K562 (cell line): ENCODE data around the gene NEXN.

ENCODE experiments used
- DDX20 ChIP-seq: fragments of 450-650 bp; IDR thresholded peaks from 2 replicates; pipeline ENCODE4 v1.6.1; 2016; ENCODE audit warnings: missing genetic modification characterization, low read depth, mild to moderate bottlenecking, missing compliant biosample characterization, moderate library complexity
- HDGF ChIP-seq: fragments of 450-650 bp; IDR thresholded peaks from 2 replicates; pipeline ENCODE4 v1.6.1; 2016
- NFE2L1 ChIP-seq: fragments of 450-650 bp; IDR thresholded peaks from 2 replicates; pipeline ENCODE4 v1.6.1; 2016; ENCODE audit warnings: missing genetic modification characterization, low read depth, mild to moderate bottlenecking, missing compliant biosample characterization, moderate library complexity, borderline replicate concordance
- PCBP1 ChIP-seq: fragments of 200-400 bp; formaldehyde crosslinking; IDR thresholded peaks from 2 replicates; pipeline ENCODE4 v1.6.1; 2018; ENCODE audit warnings: mild to moderate bottlenecking, low read depth, low read length; ENCODE audit not compliant: poor library complexity, severe bottlenecking
- RAD21 ChIP-seq, 2 experiments: fragments of 250-450 bp in 1 of 2; fragments of 450-650 bp in 1 of 2; sonication (Bioruptor Pico) in 1 of 2; formaldehyde crosslinking in 1 of 2; IDR thresholded peaks in 1 of 2; conservative IDR thresholded peaks in 1 of 2; 2 replicates each; pipeline versions ENCODE4 v1.4.0 to v1.8.0; 2020 to 2022; ENCODE audit warnings: mild to moderate bottlenecking in 2 of 2, moderate library complexity in 1 of 2
- RBBP5 ChIP-seq: fragments of 200-600 bp; sonication (generic); IDR thresholded peaks from 2 replicates; pipeline ENCODE4 v1.6.1; 2012; ENCODE audit warnings: borderline replicate concordance, mild to moderate bottlenecking, low read length, control low read depth, inconsistent platforms; ENCODE audit not compliant: insufficient read depth, poor library complexity, severe bottlenecking
- SPI1 ChIP-seq: IDR thresholded peaks from 2 replicates; pipeline ENCODE4 v1.6.1; 2011; ENCODE audit warnings: low read depth, low read length, control low read depth, borderline replicate concordance
- SRSF3 ChIP-seq: fragments of 200-400 bp; formaldehyde crosslinking; IDR thresholded peaks from 2 replicates; pipeline ENCODE4 v1.6.1; 2016; ENCODE audit warnings: mild to moderate bottlenecking, low read length, moderate library complexity; ENCODE audit not compliant: insufficient read depth
- ZKSCAN3 ChIP-seq: fragments of 250-450 bp; sonication (Bioruptor Pico); IDR thresholded peaks from 2 replicates; pipeline ENCODE4 v1.4.0; 2020
- ZNF232 ChIP-seq: sonication (generic); formaldehyde crosslinking; IDR thresholded peaks from 2 replicates; pipeline ENCODE4 v1.8.0; 2022; ENCODE audit warnings: mild to moderate bottlenecking, missing genetic modification reagents
- ZNF263 ChIP-seq: sonication (generic); formaldehyde crosslinking; IDR thresholded peaks from 2 replicates; pipeline ENCODE4 v1.8.0; 2022; ENCODE audit warnings: mild to moderate bottlenecking, missing genetic modification reagents, borderline replicate concordance
- TF ChIP-seq, protein P1 (sequence below): fragments of 250-450 bp; sonication (Bioruptor Pico); IDR thresholded peaks from 2 replicates; pipeline ENCODE4 v1.5.0; 2021

DNA sequence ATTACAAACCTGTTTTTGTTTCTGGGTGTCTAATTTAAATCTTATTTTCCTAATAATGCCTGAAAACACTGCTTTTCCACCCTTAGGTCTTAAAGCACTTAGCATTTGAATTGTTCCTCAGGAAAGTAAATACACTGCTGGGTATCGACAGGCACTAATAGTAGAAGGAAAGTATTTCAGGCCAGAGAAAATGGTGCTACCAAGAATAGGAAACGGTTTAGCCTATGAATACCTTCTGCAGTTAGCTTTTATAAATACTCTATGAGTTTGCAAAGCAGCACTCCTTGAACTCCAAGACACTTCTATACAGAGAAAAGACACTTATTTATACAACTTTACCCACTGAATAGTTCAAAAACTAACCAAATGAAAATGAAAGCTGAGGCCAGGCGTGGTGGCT, 83.7 kb downstream of the NEXN start:
- TF ChIP-seq HDGF (no peak), ZNF232 (CRISPR knock-in tag) (no peak), SRSF3 (no peak), RBBP5 (no peak), PCBP1 (no peak), NFE2L1 (tag) (no peak), ZNF263 (CRISPR knock-in tag) (no peak), SPI1 (no peak), ZKSCAN3 (CRISPR knock-in tag) (no peak), DDX20 (tag) (no peak), RAD21 (CRISPR knock-in tag; conservative IDR thresholded peaks at IDR 0.05 in 1 of 2, IDR thresholded peaks at IDR 0.05 in 1 of 2) (no peak)
- TF ChIP-seq, protein P1, sequence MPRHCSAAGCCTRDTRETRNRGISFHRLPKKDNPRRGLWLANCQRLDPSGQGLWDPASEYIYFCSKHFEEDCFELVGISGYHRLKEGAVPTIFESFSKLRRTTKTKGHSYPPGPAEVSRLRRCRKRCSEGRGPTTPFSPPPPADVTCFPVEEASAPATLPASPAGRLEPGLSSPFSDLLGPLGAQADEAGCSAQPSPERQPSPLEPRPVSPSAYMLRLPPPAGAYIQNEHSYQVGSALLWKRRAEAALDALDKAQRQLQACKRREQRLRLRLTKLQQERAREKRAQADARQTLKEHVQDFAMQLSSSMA (CRISPR knock-in tag) = no peak
